AG04449 (cell line): ENCODE data around the gene SV2C.

Source experiments
- CTCF ChIA-PET: fragments of 350-600 bp; formaldehyde crosslinking; extraction: SDS; loops from one replicate; lab custom pipeline; 2021; ENCODE audit warnings: antibody characterized with exemption; lab: Yijun Ruan, JAX
- POLR2A ChIA-PET: fragments of 400-600, 350-600 bp; formaldehyde crosslinking; extraction: SDS; loops from one replicate; lab custom pipeline; 2020; ENCODE audit warnings: antibody characterized with exemption, inconsistent platforms; lab: Yijun Ruan, JAX
- DNase-seq: peaks from one replicate; pipeline ENCODE4 v3.0.0-alpha.2; 2010; ENCODE audit warnings: low read depth, low spot score
- H3K4me3 ChIP-seq: 2 replicates; pipeline ENCODE4 v1.5.1; 2011; ENCODE audit warnings: low read depth, mild to moderate bottlenecking, control low read depth, low read length
- CTCF ChIP-seq: IDR thresholded peaks from one replicate; pipeline ENCODE4 v1.5.1; 2011; ENCODE audit warnings: mild to moderate bottlenecking, moderate library complexity, low read length, control low read depth, inconsistent platforms; ENCODE audit not compliant: insufficient read depth; ENCODE audit errors: missing control alignments

The SV2C gene

GRCh38 chr5:76050134-76050533 lies 33.0 kb upstream of the SV2C start:
- ChIA-PET POLR2A (no interaction called here), CTCF (no interaction called here)
- H3K4me3 ChIP-seq: no peak overlapping the region
- DNase-seq: no peak
- no peak for TF ChIP-seq CTCF

- POLR2A ChIA-PET: no interaction called here
- H3K4me3 ChIP-seq: no peak overlapping the region
- TF ChIP-seq CTCF: no peak
- no peak for DNase-seq
- CTCF ChIA-PET: interaction anchor here (1.2 kb wide), 1 partner anchor 24 kb away, joined by 3 read pairs; no protein-coding TSS in a partner anchor
These were observed 20.6 kb upstream of the SV2C start for GRCh38 chr5:76062502-76063041.

- ChIA-PET CTCF (no interaction called here), POLR2A (no interaction called here)
- no peak overlapping the region for H3K4me3 ChIP-seq
- TF ChIP-seq CTCF: no peak
- no peak for DNase-seq
These were observed 17.9 kb upstream of the SV2C start for GRCh38 chr5:76065258-76065657.

GRCh38 chr5:76069061-76069735 lies 14.0 kb upstream of the SV2C start:
- no peak for TF ChIP-seq CTCF
- no peak overlapping the region for H3K4me3 ChIP-seq
- ChIA-PET CTCF (no interaction called here), POLR2A (no interaction called here)
- no peak for DNase-seq

- ChIA-PET POLR2A (no interaction called here), CTCF (no interaction called here)
- DNase-seq: no peak
- no peak overlapping the region for H3K4me3 ChIP-seq
- no peak for TF ChIP-seq CTCF
These were observed 8.6 kb upstream of the SV2C start for GRCh38 chr5:76074487-76075065.
